ENCODE results near the gene ARHGAP4. TPM values are rescaled to one million over a fixed set of nuclear protein-coding genes. Genes with fewer than 3 reads are reported as not detected.

Gene ARHGAP4
- total and polyA plus RNA-seq, 2 of the 4 experiments (the other 2 are of a cell fraction) = 0.18 to 0.72 TPM

- no peaks in the 10 kb centered on the region for H3K9me1 ChIP-seq (ENCODE audit: insufficient read depth, low read length)
- no peak overlapping the region for H3K4me3 ChIP-seq (ENCODE audit: insufficient read depth, low read depth, low read length)
- H3K18ac ChIP-seq (ENCODE audit: low read depth, low read length) = no peak overlapping the region
- no peak overlapping the region for H2BK5ac ChIP-seq (ENCODE audit: low read depth, low read length, poor library complexity, severe bottlenecking)
- in situ Hi-C loops (cut with MboI; ENCODE audit: low sequenced_read_pairs) = no loop called here
- no peak overlapping the region for H2AFZ ChIP-seq (replicated peaks; ENCODE audit: low read length, poor library complexity)
- H2AK9ac ChIP-seq (replicated peaks; ENCODE audit: low read depth, low read length, poor library complexity) = no peak overlapping the region
- H3K23ac ChIP-seq (ENCODE audit: low read depth, low read length) = no peak overlapping the region
- WGBS, 2 experiments (ENCODE audit: extremely low coverage in 2 of 2, insufficient read length in 1 of 2) = 90% methylated on average over 12 of the region's 14 CpGs; no CpG with 5 or more reads in 1 of the 2 experiments
- dilution Hi-C loops (cut with HindIII; ENCODE audit: low sequenced_read_pairs, unreplicated experiment) = no loop called here
- no peak for ATAC-seq (ENCODE audit: low read depth)
- no peak for DNase-seq
- H4K20me1 ChIP-seq (ENCODE audit: insufficient read depth, low read length) = peaks cover 14% of the 10 kb centered on the region
- H3K14ac ChIP-seq (replicated peaks; ENCODE audit: low read depth, low read length) = no peak overlapping the region
- no peak overlapping the region for H3K56ac ChIP-seq (ENCODE audit: extremely low read depth, insufficient read depth, low read length)
- CTCF ChIA-PET = interaction anchor here (0.6 kb wide), 1 partner anchor 199 kb away, joined by 4 read pairs; no protein-coding TSS in a partner anchor
- no peak overlapping the region for H4K8ac ChIP-seq (ENCODE audit: low read depth in 2 of 2, low read length in 2 of 2)
- POLR2A ChIA-PET (ENCODE audit: unreplicated experiment) = no interaction called here
- no peak overlapping the region for H2BK15ac ChIP-seq (ENCODE audit: low read depth, low read length)
- no TSS peak for BruUV-seq (replicated peaks)
- intact Hi-C loops (cut with micrococcal nuclease) = no loop called here
- no peak overlapping the region for H2BK20ac ChIP-seq (ENCODE audit: low read depth, low read length)
- no peak overlapping the region for H3K27ac ChIP-seq (ENCODE audit: insufficient read depth, low read length)
- H3K36me3 ChIP-seq (ENCODE audit: control insufficient read depth, insufficient read depth, low read length) = peaks cover 90% of the 10 kb centered on the region
- H3K4me2 ChIP-seq (ENCODE audit: low read depth, low read length) = no peak overlapping the region
- no peak overlapping the region for H4K91ac ChIP-seq (ENCODE audit: insufficient read depth, low read depth, low read length)
- H2AK5ac ChIP-seq (ENCODE audit: low read depth, low read length) = no peak overlapping the region
- peaks cover under 1% of the 10 kb centered on the region; the same call in 1 of the 2 replicates for H3K4me1 ChIP-seq (ENCODE audit: control insufficient read depth, insufficient read depth, low read length)
- H3K9me3 ChIP-seq (ENCODE audit: control insufficient read depth, insufficient read depth, low read length) = no peaks in the 10 kb centered on the region
- no peak overlapping the region for H3K9ac ChIP-seq (ENCODE audit: low read depth, low read length)
- no peak for TF ChIP-seq RAD21 (IDR thresholded peaks at IDR 0.05; ENCODE audit: low read length)
- no peak for TF ChIP-seq MAFK (IDR thresholded peaks at IDR 0.05; ENCODE audit: low read depth, low read length)
- TF ChIP-seq BHLHE40 (IDR thresholded peaks at IDR 0.05; ENCODE audit: low read depth, low read length) = no peak
- no peak for TF ChIP-seq CHD1 (IDR thresholded peaks at IDR 0.05; ENCODE audit: low read depth, low read length)
- TF ChIP-seq MXI1 (IDR thresholded peaks at IDR 0.05; ENCODE audit: borderline replicate concordance, low read depth, low read length) = no peak
- TF ChIP-seq POLR2A (IDR thresholded peaks at IDR 0.05; ENCODE audit: low read depth, low read length) = no peak
- no peak for TF ChIP-seq ELK1 (IDR thresholded peaks at IDR 0.05; ENCODE audit: borderline replicate concordance, low read depth, low read length)
- no peak for TF ChIP-seq CEBPB (IDR thresholded peaks at IDR 0.05; ENCODE audit: low read depth, low read length)
- no peak for TF ChIP-seq RFX5 (IDR thresholded peaks at IDR 0.05; ENCODE audit: low read depth, low read length)
- no peak for TF ChIP-seq FOS (IDR thresholded peaks at IDR 0.05; ENCODE audit: low read depth, low read length)
- TF ChIP-seq SMC3 (IDR thresholded peaks at IDR 0.05; ENCODE audit: low read depth, low read length) = no peak
- no peak for TF ChIP-seq CTCF (conservative IDR thresholded peaks at IDR 0.05; ENCODE audit: low read depth, low read length)
- no peak for TF ChIP-seq RCOR1 (IDR thresholded peaks at IDR 0.05; ENCODE audit: insufficient replicate concordance, low read length)
- no peak overlapping the region for H3K4ac ChIP-seq (ENCODE audit: low read depth, low read length)
- no peaks in the 10 kb centered on the region for H3K27me3 ChIP-seq (ENCODE audit: control insufficient read depth, insufficient read depth, low read length)
- H3K79me1 ChIP-seq (ENCODE audit: low read depth in 1 of 2, low read length in 2 of 2) = peaks cover 5 to 9% of the 10 kb centered on the region in 2 experiments
- H2BK120ac ChIP-seq (ENCODE audit: low read depth, low read length) = no peak overlapping the region
- no peak overlapping the region for H4K5ac ChIP-seq (ENCODE audit: low read depth, low read length)
Measured at GRCh38 chrX:153958605-153959004, 32.5 kb upstream of the ARHGAP4 start.

Measured in IMR-90 (cell line).